Mesothelial cell of epicardium (in vitro differentiated cells): ENCODE results near the gene PTPRK. TPM values are rescaled to one million over a fixed set of nuclear protein-coding genes. Genes with fewer than 3 reads are reported as not detected.

ENCODE experiments used
- DNase-seq, 2 experiments: peaks; one replicate each; pipeline ENCODE4 v3.0.0; 2021; ENCODE audit warnings: low spot score in 2 of 2; ENCODE audit not compliant: unreplicated experiment in 2 of 2
- H3K27ac Mint-ChIP-seq: 2 replicates; pipeline ENCODE4 v1.8.0; 2021; ENCODE audit warnings: mixed read lengths
- H3K27me3 Mint-ChIP-seq: 2 replicates; pipeline ENCODE4 v1.8.0; 2021; ENCODE audit warnings: low read depth, mixed read lengths
- H3K36me3 Mint-ChIP-seq: 2 replicates; pipeline ENCODE4 v1.8.0; 2021; ENCODE audit warnings: mixed read lengths
- H3K4me1 Mint-ChIP-seq: 2 replicates; pipeline ENCODE4 v1.8.0; 2021; ENCODE audit warnings: mixed read lengths
- H3K4me3 Mint-ChIP-seq: 2 replicates; pipeline ENCODE4 v1.8.0; 2021; ENCODE audit warnings: mild to moderate bottlenecking, moderate library complexity, mixed read lengths
- H3K9me3 Mint-ChIP-seq: 2 replicates; pipeline ENCODE4 v1.8.0; 2021; ENCODE audit warnings: mixed read lengths
- total RNA-seq: library from RNA; stranded (reverse); gene quantifications from 3 replicates; pipeline ENCODE4 v1.2.1, GENCODE V29; 2021
- TF ChIP-seq, protein P1 (sequence below): fragments of 200-600 bp; sonication (generic); IDR thresholded peaks from one replicate; pipeline ENCODE4 v1.5.0; 2021; ENCODE audit warnings: antibody characterized with exemption; ENCODE audit not compliant: unreplicated experiment

The PTPRK gene
- total RNA-seq, 1 donor from 2014 or later = 93.7 TPM

DNA sequence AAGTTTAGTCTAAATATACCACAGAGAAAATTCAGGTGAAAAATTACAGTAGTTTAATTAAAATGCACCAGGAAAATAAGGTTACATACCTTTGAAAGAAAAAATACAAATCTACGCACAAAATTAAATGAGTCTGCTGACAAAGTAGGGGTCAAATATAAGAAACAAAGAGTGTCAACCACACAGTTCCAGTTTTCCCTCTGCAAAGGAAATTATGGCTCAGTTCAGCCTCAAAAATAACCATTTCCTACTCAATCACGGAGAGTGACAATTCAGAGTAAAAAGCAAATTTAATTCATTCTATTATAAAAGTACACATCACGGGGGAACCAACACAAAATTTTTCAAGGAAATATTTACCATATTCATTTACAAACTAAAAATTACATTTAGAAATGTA is 124.8 kb downstream of the PTPRK start:
- Mint-ChIP-seq H3K27me3 (no peaks in the 10 kb centered on the region), H3K36me3 (peaks cover 13% of the 10 kb centered on the region), H3K4me1 (peaks cover 13% of the 10 kb centered on the region), H3K27ac (no peak overlapping the region), H3K4me3 (no peak overlapping the region), H3K9me3 (peaks cover 3% of the 10 kb centered on the region)
- DNase-seq = no peak
- TF ChIP-seq, protein P1, sequence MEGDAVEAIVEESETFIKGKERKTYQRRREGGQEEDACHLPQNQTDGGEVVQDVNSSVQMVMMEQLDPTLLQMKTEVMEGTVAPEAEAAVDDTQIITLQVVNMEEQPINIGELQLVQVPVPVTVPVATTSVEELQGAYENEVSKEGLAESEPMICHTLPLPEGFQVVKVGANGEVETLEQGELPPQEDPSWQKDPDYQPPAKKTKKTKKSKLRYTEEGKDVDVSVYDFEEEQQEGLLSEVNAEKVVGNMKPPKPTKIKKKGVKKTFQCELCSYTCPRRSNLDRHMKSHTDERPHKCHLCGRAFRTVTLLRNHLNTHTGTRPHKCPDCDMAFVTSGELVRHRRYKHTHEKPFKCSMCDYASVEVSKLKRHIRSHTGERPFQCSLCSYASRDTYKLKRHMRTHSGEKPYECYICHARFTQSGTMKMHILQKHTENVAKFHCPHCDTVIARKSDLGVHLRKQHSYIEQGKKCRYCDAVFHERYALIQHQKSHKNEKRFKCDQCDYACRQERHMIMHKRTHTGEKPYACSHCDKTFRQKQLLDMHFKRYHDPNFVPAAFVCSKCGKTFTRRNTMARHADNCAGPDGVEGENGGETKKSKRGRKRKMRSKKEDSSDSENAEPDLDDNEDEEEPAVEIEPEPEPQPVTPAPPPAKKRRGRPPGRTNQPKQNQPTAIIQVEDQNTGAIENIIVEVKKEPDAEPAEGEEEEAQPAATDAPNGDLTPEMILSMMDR = no peak

- Mint-ChIP-seq H3K27me3 (no peaks in the 10 kb centered on the region), H3K4me3 (no peak overlapping the region), H3K27ac (no peak overlapping the region)
These were observed 125.2 kb downstream of the PTPRK start for GRCh38 chr6:128395188-128395587.

GRCh38 chr6:128394167-128394566 is 126.2 kb downstream of the PTPRK start:
- Mint-ChIP-seq H3K27me3 (no peaks in the 10 kb centered on the region), H3K4me1 (peaks cover 20% of the 10 kb centered on the region), H3K9me3 (peaks cover 3% of the 10 kb centered on the region), H3K4me3 (no peak overlapping the region), H3K27ac (no peak overlapping the region), H3K36me3 (peaks cover 13% of the 10 kb centered on the region)
- no peak for DNase-seq
- TF ChIP-seq, protein P1 = no peak

More at GRCh38 chr6:128395188-128395587, 125.2 kb downstream of the PTPRK start:
- TF ChIP-seq, protein P1 = no peak
- Mint-ChIP-seq H3K9me3 (peaks cover 3% of the 10 kb centered on the region), H3K4me1 (peaks cover 15% of the 10 kb centered on the region), H3K36me3 (peaks cover 13% of the 10 kb centered on the region)
- DNase-seq = no peak

- peaks cover 1% of the 10 kb centered on the region for H3K36me3 Mint-ChIP-seq
These were observed 130.4 kb downstream of the PTPRK start for GRCh38 chr6:128389820-128390534.

DNA sequence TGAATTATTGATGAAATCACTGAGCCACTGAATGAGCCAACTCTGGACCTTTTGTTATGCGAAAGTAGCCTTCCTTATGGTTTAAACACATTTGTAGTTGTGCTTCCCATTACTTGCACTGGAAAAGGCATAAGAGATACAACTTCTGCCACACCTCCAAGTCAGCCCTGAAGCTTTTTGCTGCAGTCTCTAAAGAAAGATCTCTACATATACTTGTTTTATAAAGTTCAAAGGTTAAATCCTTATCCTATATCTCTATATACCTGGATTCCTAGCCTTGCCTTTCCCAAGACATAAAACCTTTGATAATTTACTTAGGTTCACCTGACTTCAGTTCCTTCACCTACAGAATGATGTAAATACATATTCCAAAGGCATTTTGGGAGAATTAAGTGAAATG is 132.0 kb downstream of the PTPRK start:
- Mint-ChIP-seq H3K27ac (no peak overlapping the region), H3K27me3 (no peaks in the 10 kb centered on the region), H3K9me3 (no peaks in the 10 kb centered on the region), H3K4me1 (peaks cover 10% of the 10 kb centered on the region), H3K36me3 (peaks cover under 1% of the 10 kb centered on the region), H3K4me3 (no peak overlapping the region)
- TF ChIP-seq, protein P1 = no peak
- DNase-seq = no peak

More at GRCh38 chr6:128389820-128390534, 130.4 kb downstream of the PTPRK start:
- DNase-seq = no peak
- Mint-ChIP-seq H3K4me1 (peaks cover 16% of the 10 kb centered on the region), H3K4me3 (no peak overlapping the region), H3K27me3 (no peaks in the 10 kb centered on the region), H3K27ac (no peak overlapping the region), H3K9me3 (no peaks in the 10 kb centered on the region)
- TF ChIP-seq, protein P1 = no peak
